ENCODE data around the gene KRTAP5-5.

KRTAP5-5 gene

DNA sequence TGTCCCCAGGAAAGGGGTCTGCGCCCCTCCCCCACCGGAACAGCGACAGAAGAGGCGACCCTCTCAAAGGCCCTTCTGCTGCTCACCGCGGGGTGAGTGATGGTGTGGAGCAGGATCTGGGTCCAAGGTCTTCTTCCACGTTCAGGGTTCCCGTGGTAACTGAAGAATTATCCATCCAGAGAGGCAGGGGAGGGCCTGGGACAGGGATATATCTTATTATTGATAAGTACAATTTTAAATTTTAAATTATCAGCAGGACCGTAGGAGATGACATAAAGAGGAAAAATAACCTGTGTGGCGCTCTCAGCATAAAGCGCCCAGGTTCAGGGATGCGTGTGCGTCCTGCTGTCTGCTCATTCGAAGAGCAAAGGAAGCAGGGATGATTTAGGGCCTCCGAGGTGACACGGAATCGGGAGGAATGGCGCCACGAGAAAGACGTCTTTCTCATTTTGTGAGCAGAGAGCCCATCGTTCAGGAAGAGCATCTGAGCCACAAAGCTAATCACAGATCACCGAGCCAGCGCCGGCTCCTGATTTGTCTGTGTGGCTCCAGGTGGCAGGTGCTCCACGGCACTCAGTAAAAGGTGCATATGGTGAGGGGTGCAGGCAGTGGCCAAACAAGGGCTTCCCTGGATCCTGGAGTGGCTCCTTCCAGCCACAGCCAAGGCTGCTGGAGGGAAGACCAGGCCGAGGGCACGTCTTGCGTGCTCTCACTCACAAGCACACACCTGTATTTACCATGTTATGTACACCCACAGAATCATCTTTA is 19.3 kb downstream of the KRTAP5-5 start:
- no peak for TF ChIP-seq TAF1 (IDR thresholded peaks at IDR 0.05; ENCODE audit: borderline replicate concordance, insufficient read depth, low read length)
- TF ChIP-seq SIN3A (IDR thresholded peaks at IDR 0.05; ENCODE audit: borderline replicate concordance, insufficient read depth, low read length), result no peak
- TF ChIP-seq, protein P1, sequence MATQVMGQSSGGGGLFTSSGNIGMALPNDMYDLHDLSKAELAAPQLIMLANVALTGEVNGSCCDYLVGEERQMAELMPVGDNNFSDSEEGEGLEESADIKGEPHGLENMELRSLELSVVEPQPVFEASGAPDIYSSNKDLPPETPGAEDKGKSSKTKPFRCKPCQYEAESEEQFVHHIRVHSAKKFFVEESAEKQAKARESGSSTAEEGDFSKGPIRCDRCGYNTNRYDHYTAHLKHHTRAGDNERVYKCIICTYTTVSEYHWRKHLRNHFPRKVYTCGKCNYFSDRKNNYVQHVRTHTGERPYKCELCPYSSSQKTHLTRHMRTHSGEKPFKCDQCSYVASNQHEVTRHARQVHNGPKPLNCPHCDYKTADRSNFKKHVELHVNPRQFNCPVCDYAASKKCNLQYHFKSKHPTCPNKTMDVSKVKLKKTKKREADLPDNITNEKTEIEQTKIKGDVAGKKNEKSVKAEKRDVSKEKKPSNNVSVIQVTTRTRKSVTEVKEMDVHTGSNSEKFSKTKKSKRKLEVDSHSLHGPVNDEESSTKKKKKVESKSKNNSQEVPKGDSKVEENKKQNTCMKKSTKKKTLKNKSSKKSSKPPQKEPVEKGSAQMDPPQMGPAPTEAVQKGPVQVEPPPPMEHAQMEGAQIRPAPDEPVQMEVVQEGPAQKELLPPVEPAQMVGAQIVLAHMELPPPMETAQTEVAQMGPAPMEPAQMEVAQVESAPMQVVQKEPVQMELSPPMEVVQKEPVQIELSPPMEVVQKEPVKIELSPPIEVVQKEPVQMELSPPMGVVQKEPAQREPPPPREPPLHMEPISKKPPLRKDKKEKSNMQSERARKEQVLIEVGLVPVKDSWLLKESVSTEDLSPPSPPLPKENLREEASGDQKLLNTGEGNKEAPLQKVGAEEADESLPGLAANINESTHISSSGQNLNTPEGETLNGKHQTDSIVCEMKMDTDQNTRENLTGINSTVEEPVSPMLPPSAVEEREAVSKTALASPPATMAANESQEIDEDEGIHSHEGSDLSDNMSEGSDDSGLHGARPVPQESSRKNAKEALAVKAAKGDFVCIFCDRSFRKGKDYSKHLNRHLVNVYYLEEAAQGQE (IDR thresholded peaks at IDR 0.05; ENCODE audit: insufficient read depth in 1 of 2, low read depth in 2 of 2, low read length in 2 of 2), result no peak
- TF ChIP-seq POLR2AphosphoS5 (IDR thresholded peaks at IDR 0.05; ENCODE audit: low read depth, low read length), result no peak
- TF ChIP-seq FOXP2 (optimal IDR thresholded peaks at IDR 0.05; ENCODE audit: borderline replicate concordance, extremely low read depth, extremely low read length, insufficient read depth), result no peak

DNA sequence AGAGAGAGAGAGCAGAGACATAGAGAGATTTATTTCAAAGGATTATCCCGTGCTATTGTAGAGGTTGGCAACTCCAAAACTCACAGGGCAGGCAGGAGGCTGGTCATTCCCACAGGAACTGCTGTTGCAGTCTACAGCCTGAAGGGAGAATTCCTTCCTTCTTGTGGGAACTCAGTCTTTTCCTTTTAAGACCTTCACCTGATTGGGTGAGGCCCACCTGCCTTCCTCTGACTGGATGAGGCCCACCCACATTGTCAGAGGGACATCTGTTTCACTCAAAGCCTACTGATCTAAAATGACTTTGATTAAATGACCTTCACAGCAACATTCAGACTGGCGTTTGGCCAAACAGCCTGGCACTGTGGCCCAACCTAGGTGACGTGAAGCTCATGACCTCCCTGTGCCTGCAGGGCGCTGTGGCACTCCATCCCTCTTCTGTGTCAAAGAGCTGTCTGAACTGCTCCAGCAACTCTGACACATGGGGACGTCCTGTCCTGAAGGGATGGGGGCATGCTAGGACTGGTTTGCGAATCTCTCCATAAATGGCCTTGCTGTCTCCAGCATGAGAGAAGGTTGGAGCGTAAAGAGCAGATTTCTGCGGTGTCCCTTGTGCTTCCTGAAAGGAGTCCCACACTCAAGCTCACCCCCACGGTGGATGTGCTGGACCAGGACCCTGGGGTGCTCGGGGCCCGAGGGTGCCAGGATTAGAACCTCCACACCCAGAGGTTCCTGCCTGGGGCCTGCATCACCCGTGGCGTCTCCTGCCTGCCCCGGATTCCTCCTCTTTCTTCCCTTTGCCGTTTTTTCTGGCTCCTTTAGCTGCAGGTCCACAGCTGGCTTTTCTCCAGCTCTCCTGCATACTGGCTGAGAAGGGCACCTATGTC is 20.7 kb downstream of the KRTAP5-5 start:
- TF ChIP-seq SIN3A (IDR thresholded peaks at IDR 0.05; ENCODE audit: borderline replicate concordance, insufficient read depth, low read length) (no peak), POLR2AphosphoS5 (IDR thresholded peaks at IDR 0.05; ENCODE audit: low read depth, low read length) (no peak), FOXP2 (optimal IDR thresholded peaks at IDR 0.05; ENCODE audit: borderline replicate concordance, extremely low read depth, extremely low read length, insufficient read depth) (no peak), TAF1 (IDR thresholded peaks at IDR 0.05; ENCODE audit: borderline replicate concordance, insufficient read depth, low read length) (no peak)
- TF ChIP-seq, protein P1 (IDR thresholded peaks at IDR 0.05; ENCODE audit: insufficient read depth in 1 of 2, low read depth in 2 of 2, low read length in 2 of 2), result no peak

DNA sequence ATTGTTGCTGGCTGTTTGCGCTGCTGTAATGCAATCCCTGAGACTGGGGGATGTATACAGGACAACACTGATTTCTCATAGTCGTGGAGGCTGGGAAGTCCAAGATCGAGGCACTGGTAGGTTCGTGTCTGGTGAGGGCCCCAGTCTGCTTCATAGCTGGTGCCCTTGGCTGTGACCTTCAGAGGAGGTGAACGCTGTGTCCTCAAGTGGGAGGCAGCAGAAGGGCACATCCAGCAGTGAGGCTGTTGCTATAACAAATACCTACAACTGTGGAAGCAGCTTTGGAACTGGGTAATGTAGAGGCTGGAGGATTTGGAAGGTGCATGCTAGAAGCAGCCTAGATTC is 21.3 kb downstream of the KRTAP5-5 start:
- TF ChIP-seq POLR2AphosphoS5 (IDR thresholded peaks at IDR 0.05; ENCODE audit: low read depth, low read length), result no peak
- TF ChIP-seq SIN3A (IDR thresholded peaks at IDR 0.05; ENCODE audit: borderline replicate concordance, insufficient read depth, low read length), result no peak
- TF ChIP-seq FOXP2 (optimal IDR thresholded peaks at IDR 0.05; ENCODE audit: borderline replicate concordance, extremely low read depth, extremely low read length, insufficient read depth), result no peak
- TF ChIP-seq TAF1 (IDR thresholded peaks at IDR 0.05; ENCODE audit: borderline replicate concordance, insufficient read depth, low read length), result no peak

DNA sequence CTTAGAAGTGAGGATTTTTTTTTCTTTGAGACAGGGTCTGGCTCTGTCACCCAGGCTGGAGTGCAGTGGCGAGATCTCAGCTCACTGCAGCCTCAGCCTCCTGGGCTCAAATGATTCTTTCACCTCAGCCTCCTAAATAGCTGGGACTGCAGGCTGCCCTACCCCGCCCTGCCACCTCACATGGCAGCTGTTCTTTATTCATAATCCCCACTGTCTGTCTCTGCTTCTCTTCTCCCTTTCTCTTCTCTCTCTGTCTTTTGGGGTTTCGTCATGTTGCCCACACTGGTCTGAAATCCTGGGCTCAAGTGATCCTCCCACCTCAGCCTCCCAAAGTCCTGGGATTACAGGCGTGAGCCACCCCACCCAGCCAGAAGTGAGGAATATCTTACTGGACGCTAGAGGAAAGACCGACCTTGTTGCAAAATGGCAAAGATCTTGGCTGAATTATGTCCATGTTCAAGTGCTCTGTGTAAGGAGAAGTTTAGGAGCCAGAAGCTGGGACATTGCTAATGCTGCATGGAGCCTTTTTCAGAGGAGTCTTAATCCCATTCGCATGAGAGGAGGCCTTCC is 21.9 kb downstream of the KRTAP5-5 start:
- TF ChIP-seq POLR2AphosphoS5 (IDR thresholded peaks at IDR 0.05; ENCODE audit: low read depth, low read length) (no peak), FOXP2 (optimal IDR thresholded peaks at IDR 0.05; ENCODE audit: borderline replicate concordance, extremely low read depth, extremely low read length, insufficient read depth) (no peak), TAF1 (IDR thresholded peaks at IDR 0.05; ENCODE audit: borderline replicate concordance, insufficient read depth, low read length) (no peak), SIN3A (IDR thresholded peaks at IDR 0.05; ENCODE audit: borderline replicate concordance, insufficient read depth, low read length) (no peak)
- TF ChIP-seq, protein P1 (IDR thresholded peaks at IDR 0.05; ENCODE audit: insufficient read depth in 1 of 2, low read depth in 2 of 2, low read length in 2 of 2), result no peak

DNA sequence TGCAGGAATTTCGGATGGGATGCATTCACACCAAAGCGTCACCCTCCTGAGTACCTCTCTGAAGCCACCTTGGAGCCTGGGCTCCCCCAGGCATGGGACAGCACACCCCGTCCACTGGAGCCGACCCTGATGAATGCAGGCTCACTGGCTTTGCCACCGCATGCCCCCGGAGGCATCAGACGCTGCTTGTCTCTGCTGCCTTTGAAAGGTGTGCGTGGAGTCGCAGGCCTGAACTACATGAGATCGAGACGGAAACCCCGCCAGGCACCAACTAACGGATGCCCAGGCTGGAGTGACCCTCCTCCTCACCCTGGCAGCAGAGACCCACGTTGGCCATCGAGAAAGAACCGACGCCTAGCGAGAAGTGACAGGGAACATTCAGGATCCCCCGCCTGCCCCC is 22.5 kb downstream of the KRTAP5-5 start:
- no peak for TF ChIP-seq POLR2AphosphoS5 (IDR thresholded peaks at IDR 0.05; ENCODE audit: low read depth, low read length)

All from PFSK-1 (cell line).